A172 (cell line): Measurements from ENCODE around the gene MCRS1. TPM values are rescaled to one million over a fixed set of nuclear protein-coding genes. Genes with fewer than 3 reads are reported as not detected.

ENCODE experiments used
- DNase-seq: peaks from one replicate; pipeline ENCODE4 v3.0.0-alpha.2; 2015; ENCODE audit warnings: low spot score
- total RNA-seq: library from RNA; depleted of rRNA; stranded (reverse); fragments of >200 nt; shearing (Covaris generic); gene quantifications from 2 replicates; pipeline ENCODE4 v1.2.3, GENCODE V29; 2014

MCRS1 gene
- total RNA-seq, 1 experiment from 2014 or later = 66.5 TPM

- DNase-seq = no peak
These were observed 14.9 kb upstream of the MCRS1 start for GRCh38 chr12:49582850-49583249.

- DNase-seq = no peak
These were observed 14.3 kb upstream of the MCRS1 start for GRCh38 chr12:49582201-49582600.

GRCh38 chr12:49580572-49581535 lies 12.9 kb upstream of the MCRS1 start:
- peak; percentile 84 for DNase-seq

- DNase-seq = no peak
These were observed 10.7 kb upstream of the MCRS1 start for GRCh38 chr12:49578471-49579112.

- no peak for DNase-seq
These were observed 9.8 kb upstream of the MCRS1 start for GRCh38 chr12:49577589-49578315.

- DNase-seq = peak; percentile 6
These were observed 660 bp upstream of the MCRS1 start for GRCh38 chr12:49568442-49569162.

- DNase-seq = no peak
These were observed 686 bp downstream of the MCRS1 start for GRCh38 chr12:49567302-49567610.

GRCh38 chr12:49566361-49566760 lies 1.6 kb downstream of the MCRS1 start:
- no peak for DNase-seq

GRCh38 chr12:49565406-49566265 lies 2.3 kb downstream of the MCRS1 start:
- DNase-seq = no peak

GRCh38 chr12:49564686-49565405 lies 3.1 kb downstream of the MCRS1 start:
- no peak for DNase-seq

- no peak for DNase-seq
These were observed 3.8 kb downstream of the MCRS1 start for GRCh38 chr12:49563951-49564685.

- no peak for DNase-seq
These were observed 5.1 kb downstream of the MCRS1 start for GRCh38 chr12:49562831-49563230.

GRCh38 chr12:49562233-49562632 lies 5.7 kb downstream of the MCRS1 start:
- no peak for DNase-seq

- no peak for DNase-seq
These were observed 7.2 kb downstream of the MCRS1 start for GRCh38 chr12:49560695-49561094.

GRCh38 chr12:49559011-49559675 lies 8.8 kb downstream of the MCRS1 start:
- DNase-seq = no peak

- no peak for DNase-seq
These were observed 9.4 kb downstream of the MCRS1 start for GRCh38 chr12:49558526-49558925.

- no peak for DNase-seq
These were observed 10.1 kb downstream of the MCRS1 start for GRCh38 chr12:49557917-49558215.

GRCh38 chr12:49557187-49557916 lies 10.6 kb downstream of the MCRS1 start:
- DNase-seq = no peak
